HG03066 (cell line): ENCODE data around the gene WNK2.
"Not testable (repeated sequence)": the region's sequence is repeated elsewhere in the genome, so short reads cannot be mapped to it uniquely, and the experiment has no call there.

Source experiments
- ATAC-seq: cut with Tn5 transposase; IDR thresholded peaks from one replicate; pipeline ENCODE4 v1.9.1; 2021; ENCODE audit warnings: low read depth; ENCODE audit not compliant: unreplicated experiment

The WNK2 gene

GRCh38 chr9:93183663-93184431, at the start of gene WNK2:
TSS of gene WNK2 (plus strand) at chr9:93184139. CDS start at chr9:93184930, 791 bp downstream.
- ATAC-seq: no peak

- ATAC-seq: no peak
These were observed 49.0 kb upstream of the WNK2 start for GRCh38 chr9:93134740-93135444.

DNA sequence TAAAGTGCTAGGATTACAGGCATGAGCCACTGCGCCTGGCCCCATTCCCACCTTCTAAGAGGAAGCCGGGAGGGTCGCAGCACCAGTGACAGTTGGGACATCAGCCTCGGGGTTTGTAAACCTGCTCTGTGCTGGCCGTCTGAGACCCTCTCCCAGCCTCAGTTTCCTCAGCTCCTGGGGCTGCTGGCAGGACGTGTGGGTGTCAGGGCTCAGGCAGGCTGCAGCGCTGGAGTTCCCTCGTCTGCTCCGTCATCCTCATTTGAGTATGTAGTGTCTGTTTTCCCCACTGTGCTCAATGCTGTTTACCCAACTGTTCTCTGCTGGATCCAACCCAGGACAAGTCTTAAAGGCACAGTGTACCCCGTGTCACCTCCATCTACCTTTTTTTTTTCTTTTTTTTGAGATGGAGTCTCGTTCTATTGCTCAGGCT, 47.9 kb upstream of the WNK2 start:
- ATAC-seq: no peak

GRCh38 chr9:93137362-93137761, 46.6 kb upstream of the WNK2 start:
- ATAC-seq: no peak

- no peak for ATAC-seq
These were observed 45.7 kb upstream of the WNK2 start for GRCh38 chr9:93138171-93138764.

- ATAC-seq: no peak
These were observed 44.4 kb upstream of the WNK2 start for GRCh38 chr9:93139365-93140182.

DNA sequence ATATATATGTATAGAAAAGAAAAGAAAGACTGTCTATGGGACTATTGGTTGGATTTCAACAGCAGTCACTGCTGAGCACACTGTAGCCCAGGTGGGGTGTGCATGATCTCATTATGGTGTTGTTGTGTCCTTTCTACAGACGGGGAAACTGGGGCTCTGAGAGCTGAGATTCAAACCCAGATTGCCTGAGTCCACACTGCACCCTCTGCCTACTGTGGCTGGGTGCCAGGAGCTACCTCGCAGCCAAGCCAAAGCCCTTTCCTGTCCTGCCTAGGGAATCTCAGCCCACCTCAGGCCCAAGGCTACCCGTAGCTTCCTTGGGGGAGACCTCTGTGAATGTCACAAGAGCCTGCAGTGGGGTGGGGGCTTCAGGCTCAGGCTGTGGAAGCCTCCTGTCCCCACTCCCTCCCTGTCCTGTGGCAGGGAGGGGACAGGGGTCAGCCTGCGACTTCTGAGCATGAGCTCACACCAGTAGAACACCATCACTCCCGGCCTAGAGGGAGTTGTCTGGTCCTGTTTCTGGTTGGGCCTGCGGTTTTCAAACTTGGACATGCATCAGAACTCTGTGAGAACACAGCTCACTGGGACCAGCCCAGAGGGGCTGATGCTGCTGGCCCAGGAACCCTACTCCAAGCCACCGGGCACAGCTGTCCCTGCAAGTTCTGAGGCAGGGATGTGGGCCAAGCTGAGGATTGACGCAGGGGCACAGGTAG, 42.0 kb upstream of the WNK2 start:
- ATAC-seq: no peak

DNA sequence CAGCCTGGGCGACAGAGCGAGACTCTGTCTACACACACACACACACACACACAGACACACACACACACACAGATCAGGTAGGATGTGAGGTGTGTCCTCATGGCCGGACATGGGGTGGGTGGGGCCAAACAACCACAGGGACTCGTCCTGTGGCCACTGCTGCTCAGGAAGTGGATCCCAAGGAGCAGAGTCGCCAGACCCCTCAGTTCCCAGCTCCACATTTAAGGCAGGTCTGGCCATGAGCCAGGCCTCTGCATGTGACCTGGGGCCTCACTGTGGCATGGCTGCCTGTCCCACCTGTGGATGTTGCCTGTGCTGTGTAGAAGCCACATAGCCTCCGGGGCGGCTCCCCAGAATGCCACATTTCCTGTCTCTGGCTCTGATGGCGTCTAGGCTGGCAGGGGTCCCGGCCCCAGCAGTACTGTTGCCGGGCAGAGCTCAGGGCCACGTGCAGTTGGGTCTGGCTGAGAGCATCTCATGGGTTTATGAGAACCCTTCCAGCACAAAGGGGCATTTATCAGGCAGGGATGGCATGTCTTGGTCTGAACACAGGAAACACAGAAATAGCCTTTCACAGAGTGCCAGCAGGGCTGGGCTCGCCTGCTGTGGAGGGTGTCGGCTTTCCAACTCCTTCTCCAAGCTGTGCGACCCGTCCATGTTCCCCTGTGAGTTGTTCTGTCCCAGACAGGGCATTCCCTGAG, 40.0 kb upstream of the WNK2 start:
- no peak for ATAC-seq

- ATAC-seq: not testable (repeated sequence)
These were observed 37.2 kb upstream of the WNK2 start for GRCh38 chr9:93146696-93147095.

DNA sequence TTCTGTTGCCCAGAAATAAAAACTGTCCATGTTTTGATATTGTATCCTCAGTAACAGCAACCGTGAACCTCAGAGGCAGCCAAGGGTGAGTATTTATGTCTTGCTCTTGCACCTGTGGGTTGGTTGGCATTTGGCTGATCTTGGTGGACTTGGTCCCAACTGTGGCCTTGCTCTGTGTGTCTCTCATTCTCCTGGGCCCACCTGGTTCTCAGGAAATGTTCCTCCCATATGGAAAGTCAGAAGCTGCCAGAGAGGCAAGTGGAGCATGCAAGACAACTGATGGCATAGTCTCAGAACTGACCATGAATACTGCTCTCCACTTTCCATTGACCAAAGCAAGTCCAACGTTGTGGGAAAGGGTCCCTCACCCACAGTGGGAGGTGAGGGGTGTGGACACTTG, 36.3 kb upstream of the WNK2 start:
- ATAC-seq: no peak

DNA sequence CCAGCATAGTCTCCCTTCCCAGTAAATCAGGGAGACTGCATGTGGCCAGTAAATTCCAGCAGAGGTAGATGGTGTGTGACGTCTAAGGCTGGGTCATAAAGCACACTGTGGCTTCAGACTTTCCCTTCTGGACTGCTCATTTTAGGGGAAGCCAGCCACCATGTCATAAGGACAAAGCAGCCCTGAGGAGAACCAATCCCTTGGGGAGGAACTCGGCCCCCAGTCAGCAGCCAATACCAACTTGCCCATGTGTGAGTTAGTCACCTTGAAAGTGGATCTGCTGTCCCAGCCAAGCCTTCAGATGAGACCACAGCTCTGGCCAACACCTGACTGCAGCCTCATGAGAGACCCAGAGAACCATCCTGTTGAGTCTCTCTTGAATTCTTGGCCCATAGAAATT, 35.2 kb upstream of the WNK2 start:
- ATAC-seq: no peak

- no peak for ATAC-seq
These were observed 34.6 kb upstream of the WNK2 start for GRCh38 chr9:93149361-93149760.

DNA sequence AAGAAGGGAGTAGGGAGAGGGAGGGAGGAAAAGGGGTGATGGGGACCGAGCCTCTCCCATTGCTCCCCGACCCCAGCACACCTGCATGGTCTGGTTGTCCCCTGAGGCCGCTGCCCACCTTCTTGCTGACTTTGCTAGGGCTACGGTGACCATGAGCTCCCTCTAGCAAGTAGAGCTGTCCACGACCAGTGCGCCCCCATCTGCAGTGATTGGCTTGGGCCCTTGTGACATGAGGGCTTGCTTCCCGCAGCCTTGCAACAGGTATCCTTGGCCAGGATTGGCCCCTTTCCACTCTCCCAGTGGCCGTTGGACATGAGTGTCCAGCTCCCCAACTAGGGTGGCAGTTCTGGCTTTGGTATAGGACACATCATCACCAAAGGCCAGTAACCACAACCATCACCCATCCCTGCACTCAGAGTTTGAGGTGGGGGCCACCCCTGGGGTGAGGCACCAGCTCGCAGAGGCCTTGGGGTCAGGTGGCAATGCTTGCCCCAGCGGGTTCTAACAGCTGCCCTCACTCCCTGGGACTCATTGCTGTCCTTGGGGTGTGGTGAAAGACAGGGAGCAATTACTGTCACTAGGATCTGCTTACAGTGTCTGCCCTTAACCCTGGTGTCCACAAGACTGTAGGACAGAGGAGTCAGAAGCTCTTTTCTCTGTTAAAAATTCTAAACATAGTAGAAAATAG, 32.7 kb upstream of the WNK2 start:
- ATAC-seq: no peak

DNA sequence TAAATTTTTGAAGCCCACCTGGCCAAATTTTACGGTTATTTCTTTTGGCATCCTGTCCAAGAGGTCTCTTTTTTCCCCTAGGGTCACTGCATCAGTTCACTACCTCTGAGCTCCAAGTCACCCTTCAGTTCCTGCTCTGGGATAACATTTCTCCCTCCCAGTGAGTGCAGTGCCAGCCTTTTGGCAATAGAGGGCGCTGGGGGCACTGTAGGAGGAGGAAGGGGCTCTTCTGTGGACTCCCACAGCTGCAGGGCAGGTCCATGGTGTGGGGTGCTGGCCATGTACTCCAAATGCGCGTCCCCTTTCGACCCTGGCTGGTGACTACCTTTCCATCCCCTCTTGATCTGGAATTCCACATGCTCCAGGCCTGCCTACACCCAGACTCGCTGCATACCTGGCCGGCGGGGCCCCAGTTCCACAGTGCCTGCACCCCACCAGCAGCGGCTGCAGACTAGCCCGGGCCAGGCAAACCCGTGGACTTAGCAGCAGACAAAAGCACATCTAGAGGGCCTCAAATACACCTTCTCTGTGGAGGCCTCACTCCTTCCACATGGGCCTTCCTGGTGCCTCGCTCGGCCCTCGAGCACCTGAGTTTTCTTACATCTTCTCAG, 29.5 kb upstream of the WNK2 start:
- ATAC-seq: no peak

DNA sequence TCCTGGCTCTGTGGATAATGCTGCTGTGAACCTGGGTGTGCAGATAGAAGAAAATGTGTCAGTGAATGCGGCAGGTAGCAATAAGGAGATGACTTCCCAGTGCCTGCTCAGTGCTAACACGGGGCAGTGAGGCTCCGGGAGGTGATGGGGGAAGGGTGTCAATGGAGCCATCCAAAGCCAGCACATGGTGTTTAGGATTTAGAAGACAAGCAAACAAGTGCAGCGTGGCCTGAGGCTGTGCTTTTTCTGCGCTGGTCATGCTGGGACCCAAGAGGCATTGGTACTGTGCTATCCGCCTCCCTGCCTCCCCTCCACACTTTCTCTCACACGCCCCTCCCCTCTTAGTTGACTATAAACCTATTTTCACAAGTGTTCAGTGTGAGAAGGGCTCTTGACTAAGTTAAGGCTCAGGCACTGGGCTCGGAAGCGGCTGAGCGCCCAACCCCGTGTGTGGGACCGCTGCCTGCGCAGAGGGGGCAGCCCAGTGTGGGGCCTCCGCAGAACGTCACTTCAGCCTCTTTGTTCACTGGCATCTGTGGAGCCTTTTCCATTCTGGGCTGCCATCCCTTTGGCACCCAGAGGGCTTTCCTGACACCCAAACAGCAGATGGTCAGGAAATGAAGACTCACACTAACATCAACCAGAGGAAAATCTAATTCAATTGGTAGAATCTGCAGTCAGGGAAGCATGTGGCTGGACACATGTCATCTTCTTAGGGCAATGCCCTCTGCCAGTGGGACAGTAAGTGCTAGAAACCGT, 28.0 kb upstream of the WNK2 start:
- no peak for ATAC-seq

- no peak for ATAC-seq
These were observed 27.4 kb upstream of the WNK2 start for GRCh38 chr9:93156475-93157008.

- peak; percentile 79 for ATAC-seq
These were observed 24.1 kb upstream of the WNK2 start for GRCh38 chr9:93159601-93160471.
